Neural cell (in vitro differentiated cells): ENCODE measurements around the gene NUDT9. TPM values are rescaled to one million over a fixed set of nuclear protein-coding genes. Genes with fewer than 3 reads are reported as not detected.
"Not testable (repeated sequence)": the region's sequence is repeated elsewhere in the genome, so short reads cannot be mapped to it uniquely, and the experiment has no call there.

ENCODE experiments used
- H2AFZ ChIP-seq: fragments of 200-600, 300-800 bp; sonication (generic), shearing (Covaris generic); 2 replicates; pipeline ENCODE4 v1.6.0; 2014; ENCODE audit warnings: low read depth, mild to moderate bottlenecking, antibody characterized with exemption, low read length, moderate library complexity
- H3F3A ChIP-seq: fragments of 200-600 bp; shearing (Covaris generic); 2 replicates; pipeline ENCODE4 v1.6.1; 2016; ENCODE audit warnings: mild to moderate bottlenecking, moderate library complexity, mixed read lengths, antibody characterized with exemption, low read length; ENCODE audit not compliant: insufficient read depth, poor library complexity, severe bottlenecking
- H3K27ac ChIP-seq: fragments of 200-600, 300-800 bp; sonication (generic), shearing (Covaris generic); 2 replicates; pipeline ENCODE4 v1.5.1; 2014; ENCODE audit warnings: mild to moderate bottlenecking, low read length, moderate library complexity
- H3K27me3 ChIP-seq: fragments of 300-800, 200-600 bp; sonication (generic), shearing (Covaris generic); 2 replicates; pipeline ENCODE4 v1.6.0; 2014; ENCODE audit warnings: mild to moderate bottlenecking, low read depth, low read length, moderate library complexity; ENCODE audit not compliant: insufficient read depth
- H3K36me3 ChIP-seq: fragments of 300-800, 200-600 bp; sonication (generic), shearing (Covaris generic); 2 replicates; pipeline ENCODE4 v1.5.1; 2014; ENCODE audit warnings: mild to moderate bottlenecking, antibody characterized with exemption, low read length, moderate library complexity; ENCODE audit not compliant: insufficient read depth
- H3K4me2 ChIP-seq: fragments of 300-800, 200-600 bp; sonication (generic), shearing (Covaris generic); 2 replicates; pipeline ENCODE4 v1.6.0; 2014; ENCODE audit warnings: mild to moderate bottlenecking, low read length
- H3K4me3 ChIP-seq: fragments of 300-800, 200-600 bp; sonication (generic), shearing (Covaris generic); 2 replicates; pipeline ENCODE4 v1.5.1; 2014; ENCODE audit warnings: mild to moderate bottlenecking, low read length, moderate library complexity
- H3K79me2 ChIP-seq: fragments of 200-600 bp; shearing (Covaris generic); replicated peaks from 2 replicates; pipeline ENCODE4 v1.6.0; 2014; ENCODE audit warnings: mild to moderate bottlenecking, low read length, moderate library complexity; ENCODE audit not compliant: insufficient read depth
- H3K9ac ChIP-seq: fragments of 300-800, 200-600 bp; sonication (generic), shearing (Covaris generic); 2 replicates; pipeline ENCODE4 v1.6.1; 2016; ENCODE audit warnings: mild to moderate bottlenecking, low read length, mixed read lengths
- H3K9me2 ChIP-seq: fragments of 200-600 bp; shearing (Covaris generic); 2 replicates; pipeline ENCODE4 v1.6.1; 2016; ENCODE audit warnings: mild to moderate bottlenecking, low read length, mixed read lengths; ENCODE audit not compliant: insufficient read depth
- H3K9me3 ChIP-seq: fragments of 200-600, 300-800 bp; sonication (generic), shearing (Covaris generic); 2 replicates; pipeline ENCODE4 v1.6.1; 2016; ENCODE audit warnings: mild to moderate bottlenecking, mixed run types, low read length, moderate library complexity, mixed read lengths
- H4K20me1 ChIP-seq: fragments of 200-600 bp; shearing (Covaris generic); 2 replicates; pipeline ENCODE4 v1.6.1; 2016; ENCODE audit warnings: mild to moderate bottlenecking, mixed run types; ENCODE audit not compliant: insufficient read depth
- CTCF ChIP-seq: fragments of 450-650 bp; IDR thresholded peaks from 2 replicates; pipeline ENCODE4 v1.5.1; 2014; ENCODE audit warnings: antibody characterized with exemption, mild to moderate bottlenecking, moderate library complexity; ENCODE audit not compliant: poor library complexity, severe bottlenecking
- EP300 ChIP-seq: fragments of 450-650 bp; conservative IDR thresholded peaks from 2 replicates; pipeline ENCODE4 v1.6.1; 2014; ENCODE audit warnings: antibody characterized with exemption, mild to moderate bottlenecking, moderate library complexity; ENCODE audit not compliant: poor library complexity, severe bottlenecking
- EZH2 ChIP-seq: fragments of 200-600, 300-800 bp; shearing (Covaris generic), sonication (generic); IDR thresholded peaks from 2 replicates; pipeline ENCODE4 v1.6.1; 2014; ENCODE audit warnings: antibody characterized with exemption, low read length, borderline replicate concordance, mild to moderate bottlenecking; ENCODE audit not compliant: insufficient read depth, poor library complexity, severe bottlenecking
- MXI1 ChIP-seq: fragments of 450-650 bp; conservative IDR thresholded peaks from 2 replicates; pipeline ENCODE4 v1.6.1; 2014; ENCODE audit warnings: antibody characterized with exemption, mild to moderate bottlenecking; ENCODE audit not compliant: poor library complexity, severe bottlenecking
- RAD21 ChIP-seq: fragments of 450-650 bp; conservative IDR thresholded peaks from 2 replicates; pipeline ENCODE4 v1.6.1; 2014; ENCODE audit warnings: antibody characterized with exemption, mild to moderate bottlenecking, moderate library complexity
- REST ChIP-seq: IDR thresholded peaks from 2 replicates; pipeline ENCODE4 v1.6.1; 2012; ENCODE audit warnings: borderline replicate concordance
- SMC3 ChIP-seq: fragments of 450-650 bp; conservative IDR thresholded peaks from 2 replicates; pipeline ENCODE4 v1.6.1; 2014; ENCODE audit warnings: antibody characterized with exemption, mild to moderate bottlenecking, moderate library complexity; ENCODE audit not compliant: poor library complexity
- TAF1 ChIP-seq: IDR thresholded peaks from 2 replicates; pipeline ENCODE4 v1.6.1; 2012; ENCODE audit warnings: low read depth
- polyA plus RNA-seq: library from polyadenylated mRNA; depleted of rRNA; stranded (reverse); fragments of >200 nt; gene quantifications from 2 replicates; pipeline ENCODE4 v1.2.3, GENCODE V29; 2014

The NUDT9 gene
- polyA plus RNA-seq, 1 donor from 2014 or later = 25.5 TPM

GRCh38 chr4:87395851-87396250, 26.5 kb upstream of the NUDT9 start:
- H3K9ac ChIP-seq, H3K4me3 ChIP-seq, H3K27me3 ChIP-seq, H4K20me1 ChIP-seq, H3K4me2 ChIP-seq, H3F3A ChIP-seq, H3K79me2 ChIP-seq, H3K9me3 ChIP-seq, H2AFZ ChIP-seq, H3K36me3 ChIP-seq, H3K27ac ChIP-seq, H3K9me2 ChIP-seq: not testable (repeated sequence)

GRCh38 chr4:87399148-87399547, 23.2 kb upstream of the NUDT9 start:
- H3K36me3 ChIP-seq = no peaks in the 10 kb centered on the region
- H3K9me3 ChIP-seq = no peaks in the 10 kb centered on the region

More at GRCh38 chr4:87399148-87399547, 23.2 kb upstream of the NUDT9 start:
- no peaks in the 10 kb centered on the region for H3K9me2 ChIP-seq
- H3F3A ChIP-seq = no peaks in the 10 kb centered on the region
- H2AFZ ChIP-seq = no peak overlapping the region
- no peak overlapping the region for H3K4me2 ChIP-seq
- no peaks in the 10 kb centered on the region for H3K79me2 ChIP-seq
- TF ChIP-seq RAD21 (no peak), EZH2 (no peak), EP300 (no peak), TAF1 (no peak), CTCF (no peak), MXI1 (no peak), REST (no peak), SMC3 (no peak)
- H4K20me1 ChIP-seq = no peaks in the 10 kb centered on the region
- H3K4me3 ChIP-seq = no peak overlapping the region
- H3K27me3 ChIP-seq = no peaks in the 10 kb centered on the region
- H3K9ac ChIP-seq = no peak overlapping the region
- no peak overlapping the region for H3K27ac ChIP-seq
